SH-SY5Y (cell line): ENCODE measurements around the gene CLTA.

Experiments
- GATA2 ChIP-seq: IDR thresholded peaks from 2 replicates; pipeline ENCODE4 v1.6.1; 2011; ENCODE audit warnings: mild to moderate bottlenecking, low read depth, low read length
- GATA3 ChIP-seq: IDR thresholded peaks from 2 replicates; pipeline ENCODE4 v1.6.1; 2011; ENCODE audit warnings: low read depth, mild to moderate bottlenecking, low read length, moderate library complexity

- TF ChIP-seq GATA2 (no peak), GATA3 (no peak)
Observed at GRCh38 chr9:36217256-36217968, 26.7 kb downstream of the CLTA start.
